Measurements from ENCODE around the gene CCDC146. TPM values are rescaled to one million over a fixed set of nuclear protein-coding genes. Genes with fewer than 3 reads are reported as not detected.
"Not testable (repeated sequence)": the region's sequence is repeated elsewhere in the genome, so short reads cannot be mapped to it uniquely, and the experiment has no call there.

CCDC146 gene
- total RNA-seq, 1 donor from 2014 or later = 2.1 TPM

- FAIRE-seq (no peak), DNase-seq (ENCODE audit: low read depth) (no peak)
- H3K4me3 ChIP-seq (ENCODE audit: low read depth, low read length) = no peak overlapping the region
- H3K27me3 ChIP-seq (ENCODE audit: control insufficient read depth, insufficient read depth, low read length) = no peaks in the 10 kb centered on the region
- TF ChIP-seq, protein P1, sequence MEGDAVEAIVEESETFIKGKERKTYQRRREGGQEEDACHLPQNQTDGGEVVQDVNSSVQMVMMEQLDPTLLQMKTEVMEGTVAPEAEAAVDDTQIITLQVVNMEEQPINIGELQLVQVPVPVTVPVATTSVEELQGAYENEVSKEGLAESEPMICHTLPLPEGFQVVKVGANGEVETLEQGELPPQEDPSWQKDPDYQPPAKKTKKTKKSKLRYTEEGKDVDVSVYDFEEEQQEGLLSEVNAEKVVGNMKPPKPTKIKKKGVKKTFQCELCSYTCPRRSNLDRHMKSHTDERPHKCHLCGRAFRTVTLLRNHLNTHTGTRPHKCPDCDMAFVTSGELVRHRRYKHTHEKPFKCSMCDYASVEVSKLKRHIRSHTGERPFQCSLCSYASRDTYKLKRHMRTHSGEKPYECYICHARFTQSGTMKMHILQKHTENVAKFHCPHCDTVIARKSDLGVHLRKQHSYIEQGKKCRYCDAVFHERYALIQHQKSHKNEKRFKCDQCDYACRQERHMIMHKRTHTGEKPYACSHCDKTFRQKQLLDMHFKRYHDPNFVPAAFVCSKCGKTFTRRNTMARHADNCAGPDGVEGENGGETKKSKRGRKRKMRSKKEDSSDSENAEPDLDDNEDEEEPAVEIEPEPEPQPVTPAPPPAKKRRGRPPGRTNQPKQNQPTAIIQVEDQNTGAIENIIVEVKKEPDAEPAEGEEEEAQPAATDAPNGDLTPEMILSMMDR (IDR thresholded peaks at IDR 0.05; ENCODE audit: insufficient read depth, low read length, severe bottlenecking) = no peak
- H3K36me3 ChIP-seq (ENCODE audit: control insufficient read depth, insufficient read depth, low read length) = no peaks in the 10 kb centered on the region
Observed at GRCh38 chr7:77328669-77329068, 206.3 kb downstream of the CCDC146 start.

GRCh38 chr7:77329466-77330168 lies 207.2 kb downstream of the CCDC146 start:
- Histone ChIP-seq H3K36me3 (ENCODE audit: control insufficient read depth, insufficient read depth, low read length) (no peaks in the 10 kb centered on the region), H3K27me3 (ENCODE audit: control insufficient read depth, insufficient read depth, low read length) (no peaks in the 10 kb centered on the region), H3K4me3 (ENCODE audit: low read depth, low read length) (no peak overlapping the region)
- no peak for DNase-seq (ENCODE audit: low read depth)
- no peak for FAIRE-seq
- TF ChIP-seq, protein P1 (IDR thresholded peaks at IDR 0.05; ENCODE audit: insufficient read depth, low read length, severe bottlenecking) = no peak

DNA sequence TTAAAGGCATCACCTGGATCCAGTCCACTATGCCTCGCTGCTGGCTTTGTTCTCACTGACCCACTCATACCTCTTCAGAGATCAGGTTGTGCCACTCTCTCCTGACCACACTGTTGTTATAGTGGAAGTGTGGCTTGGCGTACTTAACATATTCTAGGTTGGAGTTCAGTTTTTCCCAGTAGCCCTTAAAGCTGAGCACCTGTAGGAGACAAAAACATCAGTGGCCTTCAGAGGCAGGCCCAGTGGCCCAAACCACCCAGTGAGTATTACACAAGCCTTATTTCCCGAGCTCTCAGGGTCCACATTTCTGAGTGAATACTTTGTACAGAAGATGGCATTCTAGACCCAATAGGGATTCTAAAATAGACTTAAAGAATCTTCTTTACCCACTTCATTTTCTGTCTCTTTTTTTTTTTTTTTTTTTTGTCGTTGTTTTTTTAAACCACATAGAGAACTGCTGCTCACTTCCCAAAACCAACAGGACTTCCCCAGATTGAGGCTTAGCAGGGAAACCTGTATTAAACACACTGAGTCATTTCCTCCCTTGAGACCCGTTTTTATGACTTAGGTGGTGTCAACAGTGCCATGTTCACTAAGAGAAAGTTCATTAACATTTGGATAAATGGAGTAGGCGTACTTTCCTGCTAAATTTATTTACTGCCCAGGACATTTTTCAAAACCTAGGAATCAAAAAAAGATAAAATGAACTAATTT lies 207.9 kb downstream of the CCDC146 start:
- FAIRE-seq (no peak), DNase-seq (ENCODE audit: low read depth) (peak; percentile 72)
- TF ChIP-seq, protein P1 (IDR thresholded peaks at IDR 0.05; ENCODE audit: insufficient read depth, low read length, severe bottlenecking) = no peak

DNA sequence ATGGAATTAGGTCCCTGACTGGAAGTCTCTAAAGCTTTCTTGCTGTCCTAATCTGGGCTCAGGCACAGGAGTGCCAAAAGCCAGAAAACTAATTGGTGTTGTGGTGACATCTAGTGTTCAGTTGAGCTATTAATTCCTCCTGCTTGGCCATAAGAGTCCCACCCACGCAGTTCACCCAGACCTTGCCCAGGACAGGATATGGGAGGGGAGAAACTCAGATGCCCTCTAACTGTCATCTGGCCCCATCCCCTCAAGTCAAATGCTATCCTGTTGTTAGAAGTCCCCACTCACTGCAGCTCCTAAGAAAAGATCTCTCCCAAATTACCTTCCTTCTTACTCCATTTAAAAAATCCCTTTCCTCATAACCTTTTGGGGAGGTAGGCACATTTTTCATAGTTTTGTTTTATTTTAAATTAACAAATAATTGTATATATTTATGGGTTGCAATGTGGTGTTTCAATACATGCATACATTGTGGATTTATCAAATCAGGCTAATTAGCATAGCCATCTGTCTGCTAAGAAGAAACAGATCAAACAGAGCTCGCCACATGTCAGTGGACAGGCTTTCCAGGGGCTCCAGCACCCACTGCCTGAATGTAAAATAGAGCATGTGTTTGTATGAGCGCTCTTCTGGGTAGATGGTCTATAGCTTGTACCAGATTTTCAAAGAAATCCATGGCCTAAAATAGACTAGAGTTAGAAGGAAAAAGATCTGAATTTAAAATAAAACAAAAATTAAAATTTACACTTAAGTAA lies 209.7 kb downstream of the CCDC146 start:
- no peak overlapping the region for H3K4me3 ChIP-seq (ENCODE audit: low read depth, low read length)
- H3K27me3 ChIP-seq (ENCODE audit: control insufficient read depth, insufficient read depth, low read length) = no peaks in the 10 kb centered on the region
- H3K36me3 ChIP-seq (ENCODE audit: control insufficient read depth, insufficient read depth, low read length) = no peaks in the 10 kb centered on the region
- DNase-seq (ENCODE audit: low read depth) = peak; percentile 89
- FAIRE-seq = no peak
- TF ChIP-seq, protein P1 (IDR thresholded peaks at IDR 0.05; ENCODE audit: insufficient read depth, low read length, severe bottlenecking) = peak; percentile 62

More for the DNA sequence above, 207.9 kb downstream of the CCDC146 start:
- H3K4me3 ChIP-seq (ENCODE audit: low read depth, low read length) = no peak overlapping the region
- H3K36me3 ChIP-seq (ENCODE audit: control insufficient read depth, insufficient read depth, low read length) = no peaks in the 10 kb centered on the region
- H3K27me3 ChIP-seq (ENCODE audit: control insufficient read depth, insufficient read depth, low read length) = no peaks in the 10 kb centered on the region

GRCh38 chr7:77334039-77334438 lies 211.6 kb downstream of the CCDC146 start:
- DNase-seq (ENCODE audit: low read depth); H3K36me3 ChIP-seq (ENCODE audit: control insufficient read depth, insufficient read depth, low read length); H3K4me3 ChIP-seq (ENCODE audit: low read depth, low read length); FAIRE-seq; H3K27me3 ChIP-seq (ENCODE audit: control insufficient read depth, insufficient read depth, low read length): not testable (repeated sequence)

- H3K36me3 ChIP-seq (ENCODE audit: control insufficient read depth, insufficient read depth, low read length) = no peaks in the 10 kb centered on the region
- TF ChIP-seq, protein P1 (IDR thresholded peaks at IDR 0.05; ENCODE audit: insufficient read depth, low read length, severe bottlenecking) = no peak
- H3K4me3 ChIP-seq (ENCODE audit: low read depth, low read length) = no peak overlapping the region
- no peaks in the 10 kb centered on the region for H3K27me3 ChIP-seq (ENCODE audit: control insufficient read depth, insufficient read depth, low read length)
- no peak for FAIRE-seq
- no peak for DNase-seq (ENCODE audit: low read depth)
Observed at GRCh38 chr7:77335581-77335980, 213.2 kb downstream of the CCDC146 start.
